ENCODE results near the gene FBXL14. TPM values are rescaled to one million over a fixed set of nuclear protein-coding genes. Genes with fewer than 3 reads are reported as not detected.

FBXL14 gene
- total and polyA plus RNA-seq, 2 of the 13 experiments (the other 11 are each of a cell fraction or from before 2014, with no cell fraction given): 7.0 to 7.4 TPM

DNA sequence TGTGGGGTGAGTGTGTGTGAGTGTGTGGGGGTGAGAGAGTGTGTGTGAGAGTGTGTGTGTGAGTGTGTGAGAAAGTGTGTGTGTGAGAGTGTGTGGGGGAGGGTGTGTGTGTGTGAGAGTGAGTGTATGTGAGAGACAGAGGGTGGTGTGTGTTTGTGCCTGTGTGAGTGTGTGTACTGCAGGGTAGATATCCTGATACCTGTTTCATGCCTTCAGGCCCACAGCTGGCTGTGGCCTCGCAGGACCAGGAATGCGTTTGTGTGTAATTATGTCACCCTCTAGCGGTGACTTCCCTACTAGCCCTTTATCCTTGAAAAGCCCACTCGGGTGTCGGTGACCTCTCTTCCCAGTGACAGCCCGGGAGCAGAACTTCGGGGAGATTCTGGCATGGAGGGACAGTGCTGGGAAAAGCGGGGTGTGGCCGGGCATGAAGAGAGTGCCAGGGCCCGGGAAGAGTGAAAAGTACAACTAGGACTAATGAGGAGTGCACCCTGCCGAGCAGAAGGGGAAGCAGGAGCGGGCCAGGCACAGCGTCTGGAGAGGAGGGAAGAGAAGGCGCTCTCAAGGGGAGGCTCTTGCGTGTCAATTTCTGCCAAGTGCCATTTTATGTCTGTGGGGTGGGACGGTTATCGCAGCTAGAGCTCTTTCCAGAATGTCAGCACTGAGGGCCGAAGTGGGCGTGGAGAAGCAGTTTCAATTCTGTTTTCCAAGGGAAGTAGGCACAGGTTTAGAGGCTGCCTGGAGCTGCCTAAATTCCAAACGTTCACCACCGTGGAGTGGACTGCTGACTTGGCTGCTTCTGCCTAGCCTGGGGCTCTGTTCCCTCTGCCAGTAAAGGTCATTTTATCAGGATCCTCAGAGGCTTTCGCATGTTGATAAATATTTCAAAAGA is 11.0 kb upstream of the FBXL14 start (continued):
- TF ChIP-seq, protein P1, sequence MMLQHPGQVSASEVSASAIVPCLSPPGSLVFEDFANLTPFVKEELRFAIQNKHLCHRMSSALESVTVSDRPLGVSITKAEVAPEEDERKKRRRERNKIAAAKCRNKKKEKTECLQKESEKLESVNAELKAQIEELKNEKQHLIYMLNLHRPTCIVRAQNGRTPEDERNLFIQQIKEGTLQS (CRISPR knock-in tag; IDR thresholded peaks at IDR 0.05): no peak
- TF ChIP-seq PITX1 (CRISPR knock-in tag; IDR thresholded peaks at IDR 0.05) (peak; percentile 41; the same call in 1 of the 2 replicates), FOXJ3 (CRISPR knock-in tag; IDR thresholded peaks at IDR 0.05; ENCODE audit: borderline replicate concordance) (no peak), ZNF710 (CRISPR knock-in tag; IDR thresholded peaks at IDR 0.05; ENCODE audit: borderline replicate concordance) (no peak), IKZF5 (CRISPR knock-in tag; IDR thresholded peaks at IDR 0.05) (no peak), NCOA2 (CRISPR knock-in tag; IDR thresholded peaks at IDR 0.05) (no peak), ZNF570 (CRISPR knock-in tag; IDR thresholded peaks at IDR 0.05; ENCODE audit: borderline replicate concordance) (no peak), ZNF44 (CRISPR knock-in tag; IDR thresholded peaks at IDR 0.05) (no peak), ZNF589 (CRISPR knock-in tag; conservative IDR thresholded peaks at IDR 0.05) (no peak), ZKSCAN8 (CRISPR knock-in tag; IDR thresholded peaks at IDR 0.05; ENCODE audit: borderline replicate concordance) (no peak), ZMAT3 (CRISPR knock-in tag; conservative IDR thresholded peaks at IDR 0.05) (0 out of 2 replicates have a peak, but pooled peaks have one; percentile 9), KLF12 (CRISPR knock-in tag; IDR thresholded peaks at IDR 0.05; ENCODE audit: borderline replicate concordance) (0 out of 2 replicates have a peak, but pooled peaks have one; percentile 13), ZNF660 (CRISPR knock-in tag; IDR thresholded peaks at IDR 0.05; ENCODE audit: borderline replicate concordance, low read depth) (no peak), ZBTB39 (CRISPR knock-in tag; IDR thresholded peaks at IDR 0.05) (no peak)
- TF ChIP-seq, protein P2, sequence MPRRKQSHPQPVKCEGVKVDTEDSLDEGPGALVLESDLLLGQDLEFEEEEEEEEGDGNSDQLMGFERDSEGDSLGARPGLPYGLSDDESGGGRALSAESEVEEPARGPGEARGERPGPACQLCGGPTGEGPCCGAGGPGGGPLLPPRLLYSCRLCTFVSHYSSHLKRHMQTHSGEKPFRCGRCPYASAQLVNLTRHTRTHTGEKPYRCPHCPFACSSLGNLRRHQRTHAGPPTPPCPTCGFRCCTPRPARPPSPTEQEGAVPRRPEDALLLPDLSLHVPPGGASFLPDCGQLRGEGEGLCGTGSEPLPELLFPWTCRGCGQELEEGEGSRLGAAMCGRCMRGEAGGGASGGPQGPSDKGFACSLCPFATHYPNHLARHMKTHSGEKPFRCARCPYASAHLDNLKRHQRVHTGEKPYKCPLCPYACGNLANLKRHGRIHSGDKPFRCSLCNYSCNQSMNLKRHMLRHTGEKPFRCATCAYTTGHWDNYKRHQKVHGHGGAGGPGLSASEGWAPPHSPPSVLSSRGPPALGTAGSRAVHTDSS (CRISPR knock-in tag; conservative IDR thresholded peaks at IDR 0.05): no peak
- TF ChIP-seq, protein P3, sequence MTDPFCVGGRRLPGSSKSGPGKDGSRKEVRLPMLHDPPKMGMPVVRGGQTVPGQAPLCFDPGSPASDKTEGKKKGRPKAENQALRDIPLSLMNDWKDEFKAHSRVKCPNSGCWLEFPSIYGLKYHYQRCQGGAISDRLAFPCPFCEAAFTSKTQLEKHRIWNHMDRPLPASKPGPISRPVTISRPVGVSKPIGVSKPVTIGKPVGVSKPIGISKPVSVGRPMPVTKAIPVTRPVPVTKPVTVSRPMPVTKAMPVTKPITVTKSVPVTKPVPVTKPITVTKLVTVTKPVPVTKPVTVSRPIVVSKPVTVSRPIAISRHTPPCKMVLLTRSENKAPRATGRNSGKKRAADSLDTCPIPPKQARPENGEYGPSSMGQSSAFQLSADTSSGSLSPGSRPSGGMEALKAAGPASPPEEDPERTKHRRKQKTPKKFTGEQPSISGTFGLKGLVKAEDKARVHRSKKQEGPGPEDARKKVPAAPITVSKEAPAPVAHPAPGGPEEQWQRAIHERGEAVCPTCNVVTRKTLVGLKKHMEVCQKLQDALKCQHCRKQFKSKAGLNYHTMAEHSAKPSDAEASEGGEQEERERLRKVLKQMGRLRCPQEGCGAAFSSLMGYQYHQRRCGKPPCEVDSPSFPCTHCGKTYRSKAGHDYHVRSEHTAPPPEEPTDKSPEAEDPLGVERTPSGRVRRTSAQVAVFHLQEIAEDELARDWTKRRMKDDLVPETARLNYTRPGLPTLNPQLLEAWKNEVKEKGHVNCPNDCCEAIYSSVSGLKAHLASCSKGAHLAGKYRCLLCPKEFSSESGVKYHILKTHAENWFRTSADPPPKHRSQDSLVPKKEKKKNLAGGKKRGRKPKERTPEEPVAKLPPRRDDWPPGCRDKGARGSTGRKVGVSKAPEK (CRISPR knock-in tag; IDR thresholded peaks at IDR 0.05; ENCODE audit: borderline replicate concordance): no peak

All from HepG2 (cell line).